HepG2 (cell line): ENCODE measurements around the gene ASCL2. TPM values are rescaled to one million over a fixed set of nuclear protein-coding genes. Genes with fewer than 3 reads are reported as not detected.

Experiments
- ATAC-seq: fragments of 200-7000 bp; cut with Tn5 transposase; 3 replicates; pipeline ENCODE4 v1.9.1; 2020; ENCODE audit warnings: mild to moderate bottlenecking, moderate library complexity
- BruUV-seq: library from RNA; stranded (reverse); fragments of 400-500 nt; replicated peaks from 2 replicates; lab custom pipeline; 2021; lab: Mats Ljungman, UMichigan
- CTCF ChIA-PET: fragments of 300-600 bp; formaldehyde crosslinking; extraction: SDS; loops from one replicate; lab custom pipeline; 2021; ENCODE audit warnings: low total read pairs, inconsistent platforms, low intra/inter-chr PET ratio; lab: Yijun Ruan, JAX
- POLR2A ChIA-PET: fragments of 350-600 bp; sonication (Branson Sonifier 250); formaldehyde crosslinking; loops from one replicate; lab custom pipeline; 2020; ENCODE audit warnings: antibody characterized with exemption, inconsistent platforms; lab: Yijun Ruan, JAX
- DNase-seq: peaks from one replicate; pipeline ENCODE4 v3.0.0-alpha.2; 2015; ENCODE audit warnings: low spot score
- FAIRE-seq: peaks from 3 replicates; lab custom pipeline; 2011; peaks lifted over from hg19 to GRCh38; lab: Jason Lieb, UNC
- H2AFZ ChIP-seq: one replicate; pipeline ENCODE4 v1.6.1; 2011; ENCODE audit warnings: low read length, inconsistent platforms
- H3K27ac ChIP-seq: fragments of 300-600 bp; 3 replicates; pipeline ENCODE4 v1.8.0; 2011; ENCODE audit warnings: mixed run types, mild to moderate bottlenecking, mixed read lengths, low read length, inconsistent platforms; ENCODE audit not compliant: insufficient read depth; ENCODE audit errors: extremely low read length
- H3K27me3 ChIP-seq, 2 experiments: fragments of 200-600 bp in 1 of 2; 2 replicates in 1 of 2; 3 replicates in 1 of 2; pipeline versions ENCODE4 v1.6.0 to v1.8.0; 2011; ENCODE audit warnings: low read length in 2 of 2, mild to moderate bottlenecking in 2 of 2, moderate library complexity in 2 of 2, inconsistent platforms in 1 of 2; ENCODE audit not compliant: insufficient read depth in 2 of 2, control insufficient read depth in 1 of 2
- H3K36me3 ChIP-seq, 2 experiments: fragments of 200-600 bp in 1 of 2; replicated peaks in 1 of 2; 2 replicates in 1 of 2; 3 replicates in 1 of 2; pipeline versions ENCODE4 v1.5.1 to v1.8.0; 2011; ENCODE audit warnings: low read length in 2 of 2, inconsistent platforms in 1 of 2; ENCODE audit not compliant: insufficient read depth in 2 of 2, control insufficient read depth in 1 of 2
- H3K4me1 ChIP-seq: 2 replicates; pipeline ENCODE4 v1.5.1; 2012; ENCODE audit warnings: low read length, inconsistent platforms; ENCODE audit not compliant: insufficient read depth
- H3K4me2 ChIP-seq: 2 replicates; pipeline ENCODE4 v1.6.0; 2011; ENCODE audit warnings: low read depth, low read length, inconsistent platforms
- H3K4me3 ChIP-seq, 3 experiments: fragments of 200-600 bp in 1 of 3; sonication (generic), shearing (Covaris generic) in 1 of 3; replicated peaks in 1 of 3; 2 replicates each; pipeline ENCODE4 v1.5.1; 2011 to 2016; ENCODE audit warnings: low read length in 3 of 3, inconsistent platforms in 2 of 3, low read depth in 2 of 3, mild to moderate bottlenecking in 2 of 3, control low read depth in 1 of 3, mixed read lengths in 1 of 3; ENCODE audit not compliant: insufficient read depth in 1 of 3
- H3K79me2 ChIP-seq: one replicate; pipeline ENCODE4 v1.6.1; 2011; ENCODE audit warnings: low read length, inconsistent platforms; ENCODE audit not compliant: insufficient read depth
- H3K9ac ChIP-seq: 2 replicates; pipeline ENCODE4 v1.6.0; 2011; ENCODE audit warnings: mild to moderate bottlenecking, low read depth, low read length, inconsistent platforms; ENCODE audit not compliant: insufficient read depth
- H3K9me3 ChIP-seq: 2 replicates; pipeline ENCODE4 v1.5.1; 2012; ENCODE audit warnings: mild to moderate bottlenecking, low read length
- H4K20me1 ChIP-seq: 2 replicates; pipeline ENCODE4 v1.6.0; 2011; ENCODE audit warnings: inconsistent platforms, mild to moderate bottlenecking, low read length, moderate library complexity; ENCODE audit not compliant: insufficient read depth
- ATM ChIP-seq: fragments of 450-650 bp; IDR thresholded peaks from 2 replicates; pipeline ENCODE4 v1.7.1; 2017; ENCODE audit warnings: mild to moderate bottlenecking, borderline replicate concordance
- CHD4 ChIP-seq: fragments of 200-600 bp; sonication (generic); IDR thresholded peaks from 2 replicates; pipeline ENCODE4 v1.7.0; 2017; ENCODE audit warnings: mild to moderate bottlenecking, low read length, borderline replicate concordance
- FOXP1 ChIP-seq, 2 experiments: fragments of 450-650 bp in 1 of 2; IDR thresholded peaks; 2 replicates each; pipeline ENCODE4 v1.6.1; 2017 to 2018; ENCODE audit warnings: antibody characterized with exemption in 1 of 2
- GPN1 ChIP-seq: sonication (generic); formaldehyde crosslinking; IDR thresholded peaks from 2 replicates; pipeline ENCODE4 v1.5.1; 2020; ENCODE audit warnings: missing genetic modification reagents, borderline replicate concordance
- HCFC1 ChIP-seq: fragments of 150-350 bp; IDR thresholded peaks from 2 replicates; pipeline ENCODE4 v1.6.1; 2014; ENCODE audit warnings: low read depth, low read length
- HIVEP1 ChIP-seq: sonication (generic); formaldehyde crosslinking; IDR thresholded peaks from 2 replicates; pipeline ENCODE4 v1.4.0; 2020; ENCODE audit warnings: mild to moderate bottlenecking, missing genetic modification reagents
- HNF1B ChIP-seq: sonication (generic); formaldehyde crosslinking; IDR thresholded peaks from 2 replicates; pipeline ENCODE4 v1.5.1; 2020; ENCODE audit warnings: mild to moderate bottlenecking, moderate library complexity, missing genetic modification reagents
- MAFF ChIP-seq: IDR thresholded peaks from 2 replicates; pipeline ENCODE4 v1.6.1; 2011; ENCODE audit warnings: low read depth, low read length, improper control_type of control experiment
- ZNF337 ChIP-seq: sonication (generic); formaldehyde crosslinking; IDR thresholded peaks from 2 replicates; pipeline ENCODE4 v1.5.1; 2020; ENCODE audit warnings: missing genetic modification reagents, low read depth, mild to moderate bottlenecking, borderline replicate concordance
- ZNF580 ChIP-seq: IDR thresholded peaks from 2 replicates; pipeline ENCODE4 v1.6.1; 2016; ENCODE audit warnings: low read depth, borderline replicate concordance
- ZNF784 ChIP-seq: sonication (generic); formaldehyde crosslinking; IDR thresholded peaks from 2 replicates; pipeline ENCODE4 v1.5.1; 2020; ENCODE audit warnings: missing genetic modification reagents, mild to moderate bottlenecking, borderline replicate concordance
- WGBS: methylation state at CpG from one replicate; pipeline ENCODE4 v1.1.6; 2017; ENCODE audit warnings: low lambda C conversion rate; 5-methylcytosine and 5-hydroxymethylcytosine counted together
- in situ Hi-C: cut with HindIII; loops from 2 replicates; pipeline ENCODE4 v1.10.0; 2017; ENCODE audit warnings: low pct_unique_long_range_greater_than_20kb; ENCODE audit not compliant: extremely low pct_ligation_motif_present
- intact Hi-C: fragments of 100-400 bp; cut with micrococcal nuclease; formaldehyde crosslinking; loops from one replicate; pipeline ENCODE4 v1.10.0; 2022; ENCODE audit not compliant: unreplicated experiment
- polyA plus RNA-seq, 8 experiments: library from polyadenylated mRNA; depleted of rRNA in 3 of 8; stranded (reverse) in 7 of 8; unstranded in 1 of 8; fragments of >200 nt; fragmentation: Illumina TruSeq in 4 of 8; extraction: Trizol in 4 of 8; gene quantifications; 2 replicates each; pipeline versions ENCODE4 v1.2.1 to v1.2.3, GENCODE V29; 2011 to 2016; ENCODE audit warnings: low read depth in 4 of 8, missing spikeins in 1 of 8, mixed read lengths in 1 of 8; ENCODE audit not compliant: insufficient read depth in 1 of 8
- total RNA-seq, 5 experiments: library from RNA; depleted of rRNA; stranded (reverse); fragments of >200 nt; fragmentation: Illumina TruSeq; extraction: Trizol; gene quantifications; 2 replicates each; pipeline ENCODE4 v1.2.3, GENCODE V29; 2016; ENCODE audit warnings: low read depth in 1 of 5

The ASCL2 gene
- total and polyA plus RNA-seq, 2 of the 13 experiments (the other 11 are each of a cell fraction or from before 2014, with no cell fraction given): 0.07 TPM; not detected in 1

GRCh38 chr11:2310073-2310785 lies 39.8 kb upstream of the ASCL2 start:
- CTCF ChIA-PET: no interaction called here
- peaks cover 10 to 28% of the 10 kb centered on the region in 2 experiments; a peak in 3 of 5 replicates for H3K27me3 ChIP-seq
- in situ Hi-C loops (loop anchor here (5.0 kb wide), 2 partner anchors 107 to 217 kb away; no protein-coding TSS in a partner anchor), intact Hi-C loops (loop anchor here (10.0 kb wide), 1 partner anchor 225 kb away; no protein-coding TSS in a partner anchor)
- no peak overlapping the region for H3K9ac ChIP-seq
- no peak overlapping the region for H3K4me2 ChIP-seq
- no peak for ATAC-seq
- no peak overlapping the region for H2AFZ ChIP-seq
- H3K79me2 ChIP-seq: no peaks in the 10 kb centered on the region
- WGBS: 43% methylated on average over 5 of the region's 16 CpGs
- no peak for DNase-seq
- H3K36me3 ChIP-seq: no peaks in the 10 kb centered on the region
- H3K9me3 ChIP-seq: no peaks in the 10 kb centered on the region
- H4K20me1 ChIP-seq: no peaks in the 10 kb centered on the region
- POLR2A ChIA-PET: no interaction called here
- no peak overlapping the region for H3K27ac ChIP-seq
- TF ChIP-seq ZNF337 (CRISPR knock-in tag) (no peak), ATM (no peak), ZNF580 (CRISPR knock-in tag) (no peak), CHD4 (no peak), HIVEP1 (no peak), HCFC1 (no peak), ZNF784 (no peak), FOXP1 (IDR thresholded peaks at IDR 0.05) (no peak), FOXP1 (CRISPR knock-in tag; IDR thresholded peaks at IDR 0.05) (no peak), GPN1 (CRISPR knock-in tag) (no peak), HNF1B (CRISPR knock-in tag) (no peak), MAFF (no peak)
- no peaks in the 10 kb centered on the region for H3K4me1 ChIP-seq
- BruUV-seq: no TSS peak
- no peak for FAIRE-seq
- no peak overlapping the region for H3K4me3 ChIP-seq
